ENCODE measurements around the gene OTOG.

Gene OTOG

GRCh38 chr11:17570034-17570433, 23.0 kb downstream of the OTOG start:
- TF ChIP-seq REST (IDR thresholded peaks at IDR 0.05; ENCODE audit: insufficient read depth in 1 of 2, low read depth in 2 of 2, low read length in 2 of 2) (no peak), POLR2AphosphoS5 (IDR thresholded peaks at IDR 0.05; ENCODE audit: low read depth, low read length) (no peak), FOXP2 (optimal IDR thresholded peaks at IDR 0.05; ENCODE audit: borderline replicate concordance, extremely low read depth, extremely low read length, insufficient read depth) (no peak), TAF1 (IDR thresholded peaks at IDR 0.05; ENCODE audit: borderline replicate concordance, insufficient read depth, low read length) (no peak), SIN3A (IDR thresholded peaks at IDR 0.05; ENCODE audit: borderline replicate concordance, insufficient read depth, low read length) (no peak)

- TF ChIP-seq SIN3A (IDR thresholded peaks at IDR 0.05; ENCODE audit: borderline replicate concordance, insufficient read depth, low read length), result no peak
Observed at GRCh38 chr11:17571431-17572358, 24.6 kb downstream of the OTOG start.

DNA sequence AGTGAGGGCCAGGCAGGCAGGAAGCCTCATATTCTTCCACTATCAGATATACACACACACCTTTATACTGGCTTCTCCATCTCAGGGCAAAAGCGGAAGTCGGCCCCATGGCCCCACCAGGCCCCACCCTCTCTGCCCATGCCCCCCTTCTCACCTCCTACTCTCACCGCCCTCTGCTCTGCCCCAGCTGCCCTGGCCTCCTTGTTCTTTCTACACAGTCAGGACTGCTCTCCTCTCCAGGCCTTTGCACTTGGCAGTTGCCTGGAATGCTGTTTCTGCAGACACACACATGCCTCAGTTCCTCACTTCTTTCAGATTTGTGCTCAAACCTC, 25.3 kb downstream of the OTOG start:
- TF ChIP-seq SIN3A (IDR thresholded peaks at IDR 0.05; ENCODE audit: borderline replicate concordance, insufficient read depth, low read length) (no peak), POLR2AphosphoS5 (IDR thresholded peaks at IDR 0.05; ENCODE audit: low read depth, low read length) (no peak), REST (IDR thresholded peaks at IDR 0.05; ENCODE audit: insufficient read depth in 1 of 2, low read depth in 2 of 2, low read length in 2 of 2) (no peak), TAF1 (IDR thresholded peaks at IDR 0.05; ENCODE audit: borderline replicate concordance, insufficient read depth, low read length) (no peak), FOXP2 (optimal IDR thresholded peaks at IDR 0.05; ENCODE audit: borderline replicate concordance, extremely low read depth, extremely low read length, insufficient read depth) (no peak)

DNA sequence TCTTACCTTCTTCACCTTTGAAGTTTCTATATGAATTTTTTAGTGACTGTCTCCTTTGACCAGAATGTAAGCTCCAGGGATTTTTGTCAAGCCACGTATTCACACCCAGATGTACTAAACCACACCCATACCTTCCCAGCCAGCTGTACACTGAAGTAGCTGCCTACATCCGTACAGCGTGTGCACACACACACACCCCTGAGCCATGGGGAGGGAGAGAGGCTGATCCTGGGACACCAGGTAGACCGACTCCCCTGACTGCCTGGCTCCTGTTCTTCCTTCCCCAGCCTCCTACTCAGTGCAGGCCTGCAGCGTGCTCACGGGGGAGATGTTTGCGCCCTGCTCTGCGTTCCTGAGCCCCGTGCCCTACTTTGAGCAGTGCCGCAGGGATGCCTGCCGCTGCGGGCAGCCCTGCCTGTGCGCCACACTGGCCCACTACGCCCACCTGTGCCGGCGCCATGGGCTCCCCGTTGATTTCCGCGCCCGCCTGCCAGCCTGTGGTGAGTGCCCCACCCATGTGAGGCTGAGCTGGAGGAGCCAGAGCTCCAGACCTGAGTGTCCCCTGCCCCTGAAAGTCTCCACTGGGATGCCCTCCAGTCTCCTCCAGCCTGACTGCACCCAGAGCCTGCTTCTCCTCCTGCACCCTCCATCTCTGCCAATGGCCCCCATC, 25.9 kb downstream of the OTOG start:
- TF ChIP-seq TAF1 (IDR thresholded peaks at IDR 0.05; ENCODE audit: borderline replicate concordance, insufficient read depth, low read length) (no peak), REST (IDR thresholded peaks at IDR 0.05; ENCODE audit: insufficient read depth in 1 of 2, low read depth in 2 of 2, low read length in 2 of 2) (no peak)

- TF ChIP-seq FOXP2 (optimal IDR thresholded peaks at IDR 0.05; ENCODE audit: borderline replicate concordance, extremely low read depth, extremely low read length, insufficient read depth) (no peak), REST (IDR thresholded peaks at IDR 0.05; ENCODE audit: insufficient read depth in 1 of 2, low read depth in 2 of 2, low read length in 2 of 2) (no peak), SIN3A (IDR thresholded peaks at IDR 0.05; ENCODE audit: borderline replicate concordance, insufficient read depth, low read length) (no peak), TAF1 (IDR thresholded peaks at IDR 0.05; ENCODE audit: borderline replicate concordance, insufficient read depth, low read length) (no peak), POLR2AphosphoS5 (IDR thresholded peaks at IDR 0.05; ENCODE audit: low read depth, low read length) (no peak)
Observed at GRCh38 chr11:17573526-17573925, 26.5 kb downstream of the OTOG start.

Data from PFSK-1 (cell line).